Brain microvascular endothelial cell (primary cell): ENCODE data around the gene IL1RL1.

ENCODE experiments used
- DNase-seq: peaks from one replicate; pipeline ENCODE4 v3.0.0-alpha.2; 2020
- H3K27ac ChIP-seq: fragments of 250-450 bp; sonication (Bioruptor Pico); 2 replicates; pipeline ENCODE4 v1.5.1; 2020; ENCODE audit warnings: mild to moderate bottlenecking, moderate library complexity
- H3K27me3 ChIP-seq: fragments of 250-450 bp; sonication (Bioruptor Pico); replicated peaks from 2 replicates; pipeline ENCODE4 v1.5.1; 2020; ENCODE audit warnings: mild to moderate bottlenecking
- H3K36me3 ChIP-seq: fragments of 250-450 bp; sonication (Bioruptor Pico); replicated peaks from 2 replicates; pipeline ENCODE4 v1.5.1; 2020; ENCODE audit warnings: mild to moderate bottlenecking
- H3K4me3 ChIP-seq: 2 replicates; pipeline ENCODE4 v1.5.1; 2011; ENCODE audit warnings: low read depth, mild to moderate bottlenecking, control low read depth, low read length, moderate library complexity
- CTCF ChIP-seq: IDR thresholded peaks from 2 replicates; pipeline ENCODE4 v1.5.1; 2011; ENCODE audit warnings: low read depth, mild to moderate bottlenecking, moderate library complexity, low read length, control low read depth, inconsistent platforms; ENCODE audit errors: missing control alignments
- in situ Hi-C: cut with HindIII; loops from 2 replicates; pipeline ENCODE4 v1.10.0; 2017; ENCODE audit warnings: low sequenced_read_pairs, low pct_ligation_motif_present

Gene IL1RL1

GRCh38 chr2:102337481-102338386 is 26.4 kb downstream of the IL1RL1 start:
- no peak for TF ChIP-seq CTCF
- H3K36me3 ChIP-seq = no peaks in the 10 kb centered on the region
- H3K4me3 ChIP-seq = no peak overlapping the region
- H3K27me3 ChIP-seq = no peaks in the 10 kb centered on the region
- H3K27ac ChIP-seq = no peak overlapping the region
- in situ Hi-C loops = no loop called here
- DNase-seq = no peak

DNA sequence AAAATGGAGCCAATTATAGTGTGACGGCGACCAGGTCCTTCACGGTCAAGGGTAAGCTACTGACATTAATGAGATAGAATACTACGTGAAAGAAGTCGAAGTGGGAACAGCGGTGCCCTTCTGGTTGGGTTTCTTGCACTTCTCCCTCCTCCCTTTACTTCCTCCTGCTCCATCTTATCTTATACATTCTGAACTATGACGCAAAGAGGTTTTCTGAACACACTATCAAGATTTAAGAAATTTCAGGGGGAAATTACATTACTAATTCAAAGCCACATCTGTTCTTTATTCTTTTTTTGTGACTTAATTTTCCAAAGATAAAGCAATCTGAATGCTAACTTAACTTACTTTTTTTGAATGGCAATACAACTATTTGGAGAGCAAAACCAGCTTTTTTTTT is 29.4 kb downstream of the IL1RL1 start:
- DNase-seq = no peak
- TF ChIP-seq CTCF = no peak
- no peak overlapping the region for H3K4me3 ChIP-seq
- in situ Hi-C loops = no loop called here
- H3K36me3 ChIP-seq = no peaks in the 10 kb centered on the region
- H3K27me3 ChIP-seq = no peaks in the 10 kb centered on the region
- no peak overlapping the region for H3K27ac ChIP-seq

DNA sequence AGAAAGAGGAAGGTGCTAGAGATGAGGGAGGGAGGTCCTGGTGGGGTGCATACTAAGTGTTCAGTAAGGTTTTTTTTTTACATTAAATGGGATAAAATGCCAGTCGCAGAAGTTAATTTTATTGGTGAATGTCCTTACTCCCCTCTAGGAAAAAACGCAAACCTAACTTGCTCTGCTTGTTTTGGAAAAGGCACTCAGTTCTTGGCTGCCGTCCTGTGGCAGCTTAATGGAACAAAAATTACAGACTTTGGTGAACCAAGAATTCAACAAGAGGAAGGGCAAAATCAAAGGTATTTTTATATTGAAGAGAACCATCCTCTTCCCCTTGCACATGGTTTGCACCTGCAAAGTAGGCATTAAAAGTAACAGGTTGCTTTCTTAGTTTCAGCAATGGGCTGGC is 31.5 kb downstream of the IL1RL1 start:
- DNase-seq = no peak
- Histone ChIP-seq H3K27ac (no peak overlapping the region), H3K4me3 (no peak overlapping the region), H3K27me3 (no peaks in the 10 kb centered on the region), H3K36me3 (no peaks in the 10 kb centered on the region)
- in situ Hi-C loops = no loop called here
- peak; percentile 36 for TF ChIP-seq CTCF

DNA sequence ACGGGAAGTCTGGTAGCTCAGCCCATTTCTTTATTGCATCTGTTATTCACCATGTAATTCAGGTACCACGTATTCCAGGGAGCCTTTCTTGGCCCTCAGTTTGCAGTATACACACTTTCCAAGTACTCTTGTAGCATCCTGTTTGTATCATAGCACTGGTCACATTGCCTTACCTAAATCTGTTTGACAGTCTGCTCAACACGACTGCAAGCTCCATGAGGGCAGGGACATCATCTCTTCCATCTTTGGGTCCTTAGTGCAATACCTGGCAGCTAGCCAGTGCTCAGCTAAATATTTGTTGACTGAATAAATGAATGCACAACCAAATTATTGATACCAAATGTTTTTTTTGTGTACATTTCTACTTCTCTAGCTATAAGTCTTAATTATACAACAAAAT is 33.0 kb downstream of the IL1RL1 start:
- no peak overlapping the region for H3K4me3 ChIP-seq
- H3K27ac ChIP-seq = no peak overlapping the region
- no peaks in the 10 kb centered on the region for H3K36me3 ChIP-seq
- no peak for TF ChIP-seq CTCF
- no peak for DNase-seq
- H3K27me3 ChIP-seq = no peaks in the 10 kb centered on the region
- in situ Hi-C loops = no loop called here

GRCh38 chr2:102345329-102345920 is 34.1 kb downstream of the IL1RL1 start:
- H3K27me3 ChIP-seq = no peaks in the 10 kb centered on the region
- no peaks in the 10 kb centered on the region for H3K36me3 ChIP-seq
- in situ Hi-C loops = no loop called here
- H3K4me3 ChIP-seq = no peak overlapping the region
- no peak overlapping the region for H3K27ac ChIP-seq
- no peak for DNase-seq
- TF ChIP-seq CTCF = no peak
